SK-N-MC (cell line): ENCODE results near the gene GFI1B.

Experiments
- EZH2 ChIP-seq: fragments of 200-600 bp; sonication (generic); IDR thresholded peaks from one replicate; pipeline ENCODE4 v1.6.1; 2017; ENCODE audit warnings: antibody characterized with exemption
- POLR2AphosphoS5 ChIP-seq: IDR thresholded peaks from 2 replicates; pipeline ENCODE4 v1.6.1; 2012; ENCODE audit warnings: mild to moderate bottlenecking, low read depth, low read length, borderline replicate concordance

DNA sequence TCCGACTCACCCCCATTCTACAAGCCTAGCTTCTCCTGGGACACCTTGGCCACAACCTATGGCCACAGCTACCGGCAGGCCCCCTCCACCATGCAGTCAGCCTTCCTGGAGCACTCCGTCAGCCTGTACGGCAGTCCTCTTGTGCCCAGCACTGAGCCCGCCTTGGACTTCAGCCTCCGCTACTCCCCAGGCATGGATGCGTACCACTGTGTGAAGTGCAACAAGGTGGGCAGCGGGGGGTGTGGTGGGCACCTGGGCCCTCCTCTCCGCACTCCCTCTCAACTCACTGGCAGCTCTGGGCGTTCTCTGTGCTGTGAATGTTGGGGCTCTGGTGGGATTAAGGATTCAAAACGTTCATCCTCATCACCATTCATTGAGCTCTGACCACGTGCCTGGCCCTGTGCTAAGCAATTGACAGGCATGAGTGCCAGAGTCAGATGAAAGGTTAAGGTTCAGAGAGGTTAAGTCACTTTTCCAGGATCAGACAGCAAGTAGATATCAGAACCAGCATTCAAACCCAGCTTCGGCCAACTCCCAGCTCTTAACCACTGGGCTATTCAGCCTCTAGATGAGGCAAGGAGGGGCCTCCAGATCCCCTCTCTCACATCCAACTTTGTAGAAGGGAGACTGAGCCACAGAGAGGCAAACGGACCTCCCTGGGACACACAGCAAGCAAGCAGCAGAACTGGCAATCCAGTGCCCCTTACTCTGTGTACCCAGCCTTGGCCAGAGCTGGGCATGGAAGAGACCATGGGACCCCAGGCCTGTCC is 9.9 kb downstream of the GFI1B start:
- TF ChIP-seq EZH2 (no peak), POLR2AphosphoS5 (no peak)
